HepG2 (cell line): ENCODE data around the gene SGCE. TPM values are rescaled to one million over a fixed set of nuclear protein-coding genes. Genes with fewer than 3 reads are reported as not detected.

Experiments
- ADNP ChIP-seq: sonication (generic); formaldehyde crosslinking; IDR thresholded peaks from 2 replicates; pipeline ENCODE4 v1.4.0; 2020; ENCODE audit warnings: missing genetic modification reagents
- ATRX ChIP-seq: sonication (generic); formaldehyde crosslinking; IDR thresholded peaks from 2 replicates; pipeline ENCODE4 v1.4.0; 2020; ENCODE audit warnings: missing genetic modification reagents, borderline replicate concordance
- CENPT ChIP-seq: sonication (generic); formaldehyde crosslinking; IDR thresholded peaks from 2 replicates; pipeline ENCODE4 v1.8.0; 2022; ENCODE audit warnings: low read depth, mild to moderate bottlenecking, moderate library complexity, missing genetic modification reagents
- CHCHD3 ChIP-seq: sonication (generic); formaldehyde crosslinking; IDR thresholded peaks from 2 replicates; pipeline ENCODE4 v1.8.0; 2022; ENCODE audit warnings: mild to moderate bottlenecking, missing genetic modification reagents, moderate library complexity
- KLF15 ChIP-seq: sonication (generic); formaldehyde crosslinking; IDR thresholded peaks from 2 replicates; pipeline ENCODE4 v1.8.1; 2023; ENCODE audit warnings: borderline replicate concordance, mild to moderate bottlenecking, inconsistent platforms, missing genetic modification reagents, mixed read lengths
- NFE2 ChIP-seq: sonication (generic); formaldehyde crosslinking; IDR thresholded peaks from 2 replicates; pipeline ENCODE4 v1.4.0; 2020; ENCODE audit warnings: missing genetic modification reagents
- NR2F2 ChIP-seq: IDR thresholded peaks from 2 replicates; pipeline ENCODE4 v1.6.1; 2012; ENCODE audit warnings: low read depth, inconsistent platforms, borderline replicate concordance
- PCBP1 ChIP-seq: fragments of 200-400 bp; formaldehyde crosslinking; IDR thresholded peaks from 2 replicates; pipeline ENCODE4 v1.6.1; 2017; ENCODE audit warnings: mild to moderate bottlenecking, low read depth, low read length, borderline replicate concordance
- SALL2 ChIP-seq: sonication (generic); formaldehyde crosslinking; IDR thresholded peaks from 2 replicates; pipeline ENCODE4 v1.8.1; 2023; ENCODE audit warnings: mild to moderate bottlenecking, missing genetic modification reagents, inconsistent platforms
- SNRNP70 ChIP-seq: fragments of 200-400 bp; formaldehyde crosslinking; IDR thresholded peaks from 2 replicates; pipeline ENCODE4 v1.6.1; 2017; ENCODE audit warnings: mild to moderate bottlenecking, low read depth, low read length, moderate library complexity
- TCF7L2 ChIP-seq: IDR thresholded peaks from 2 replicates; pipeline ENCODE4 v1.6.1; 2011; ENCODE audit warnings: mild to moderate bottlenecking, low read depth, low read length, moderate library complexity
- ZFP36 ChIP-seq: fragments of 150-350 bp; IDR thresholded peaks from 2 replicates; pipeline ENCODE4 v1.6.1; 2018; ENCODE audit warnings: borderline replicate concordance, low read length, low read depth; ENCODE audit not compliant: partially characterized antibody
- ZKSCAN1 ChIP-seq: fragments of 150-350 bp; IDR thresholded peaks from 2 replicates; pipeline ENCODE4 v1.6.1; 2014; ENCODE audit warnings: low read length
- ZNF761 ChIP-seq: sonication (generic); formaldehyde crosslinking; conservative IDR thresholded peaks from 2 replicates; pipeline ENCODE4 v1.4.0; 2020; ENCODE audit warnings: mild to moderate bottlenecking, missing genetic modification reagents
- ZNF768 ChIP-seq: sonication (generic); formaldehyde crosslinking; IDR thresholded peaks from 2 replicates; pipeline ENCODE4 v1.4.0; 2020; ENCODE audit warnings: missing genetic modification reagents
- ZSCAN25 ChIP-seq: sonication (generic); formaldehyde crosslinking; IDR thresholded peaks from 2 replicates; pipeline ENCODE4 v1.8.0; 2022; ENCODE audit warnings: mild to moderate bottlenecking, missing genetic modification reagents
- polyA plus RNA-seq, 8 experiments: library from polyadenylated mRNA; depleted of rRNA in 3 of 8; stranded (reverse) in 7 of 8; unstranded in 1 of 8; fragments of >200 nt; fragmentation: Illumina TruSeq in 4 of 8; extraction: Trizol in 4 of 8; gene quantifications; 2 replicates each; pipeline versions ENCODE4 v1.2.1 to v1.2.3, GENCODE V29; 2011 to 2016; ENCODE audit warnings: low read depth in 4 of 8, missing spikeins in 1 of 8, mixed read lengths in 1 of 8; ENCODE audit not compliant: insufficient read depth in 1 of 8
- total RNA-seq, 5 experiments: library from RNA; depleted of rRNA; stranded (reverse); fragments of >200 nt; fragmentation: Illumina TruSeq; extraction: Trizol; gene quantifications; 2 replicates each; pipeline ENCODE4 v1.2.3, GENCODE V29; 2016; ENCODE audit warnings: low read depth in 1 of 5
- TF ChIP-seq, protein P1 (sequence below): sonication (generic); formaldehyde crosslinking; IDR thresholded peaks from 2 replicates; pipeline ENCODE4 v1.8.0; 2022; ENCODE audit warnings: low read depth, missing genetic modification reagents
- TF ChIP-seq, protein P2 (sequence below): sonication (generic); formaldehyde crosslinking; IDR thresholded peaks from 2 replicates; pipeline ENCODE4 v1.5.0; 2020; ENCODE audit warnings: mild to moderate bottlenecking, missing genetic modification reagents
- TF ChIP-seq, protein P3 (sequence below): sonication (generic); formaldehyde crosslinking; conservative IDR thresholded peaks from 2 replicates; pipeline ENCODE4 v1.8.0; 2022; ENCODE audit warnings: missing genetic modification reagents
- TF ChIP-seq, protein P4 (sequence below): sonication (generic); formaldehyde crosslinking; IDR thresholded peaks from 2 replicates; pipeline ENCODE4 v1.4.0; 2020; ENCODE audit warnings: missing genetic modification reagents
- TF ChIP-seq, protein P5 (sequence below): sonication (generic); formaldehyde crosslinking; conservative IDR thresholded peaks from 2 replicates; pipeline ENCODE4 v1.4.0; 2020; ENCODE audit warnings: mild to moderate bottlenecking, missing genetic modification reagents, moderate library complexity

Gene SGCE
- total and polyA plus RNA-seq, 2 of the 13 experiments (the other 11 are each of a cell fraction or from before 2014, with no cell fraction given), result 52.3 to 71.1 TPM

DNA sequence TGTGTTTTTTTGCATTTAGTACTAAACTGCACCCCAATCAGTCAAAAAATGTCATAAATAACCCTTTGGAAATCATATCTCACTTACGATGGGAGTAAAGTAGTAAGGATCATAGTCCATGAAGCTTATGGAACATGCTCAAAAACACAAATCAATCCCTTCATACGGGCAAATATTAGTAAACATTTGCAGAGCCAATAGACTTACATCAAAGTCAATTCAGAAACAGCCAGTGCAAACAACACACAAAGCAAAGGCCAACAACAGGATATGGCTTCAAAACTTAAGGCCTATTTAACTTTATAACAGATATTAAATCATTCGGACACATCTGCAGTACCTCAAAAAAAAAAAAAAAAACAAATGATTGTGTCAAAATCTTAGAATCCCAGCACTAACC is 32.1 kb downstream of the SGCE start (continued):
- TF ChIP-seq, protein P1, sequence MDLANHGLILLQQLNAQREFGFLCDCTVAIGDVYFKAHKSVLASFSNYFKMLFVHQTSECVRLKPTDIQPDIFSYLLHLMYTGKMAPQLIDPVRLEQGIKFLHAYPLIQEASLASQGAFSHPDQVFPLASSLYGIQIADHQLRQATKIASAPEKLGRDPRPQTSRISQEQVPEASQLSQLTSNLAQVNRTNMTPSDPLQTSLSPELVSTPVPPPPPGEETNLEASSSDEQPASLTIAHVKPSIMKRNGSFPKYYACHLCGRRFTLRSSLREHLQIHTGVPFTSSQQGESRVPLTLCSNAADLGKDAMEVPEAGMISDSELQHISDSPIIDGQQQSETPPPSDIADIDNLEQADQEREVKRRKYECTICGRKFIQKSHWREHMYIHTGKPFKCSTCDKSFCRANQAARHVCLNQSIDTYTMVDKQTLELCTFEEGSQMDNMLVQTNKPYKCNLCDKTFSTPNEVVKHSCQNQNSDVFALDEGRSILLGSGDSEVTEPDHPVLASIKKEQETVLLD (CRISPR knock-in tag), result no peak
- no peak for TF ChIP-seq ZNF761
- TF ChIP-seq ZKSCAN1, result no peak
- TF ChIP-seq, protein P2, sequence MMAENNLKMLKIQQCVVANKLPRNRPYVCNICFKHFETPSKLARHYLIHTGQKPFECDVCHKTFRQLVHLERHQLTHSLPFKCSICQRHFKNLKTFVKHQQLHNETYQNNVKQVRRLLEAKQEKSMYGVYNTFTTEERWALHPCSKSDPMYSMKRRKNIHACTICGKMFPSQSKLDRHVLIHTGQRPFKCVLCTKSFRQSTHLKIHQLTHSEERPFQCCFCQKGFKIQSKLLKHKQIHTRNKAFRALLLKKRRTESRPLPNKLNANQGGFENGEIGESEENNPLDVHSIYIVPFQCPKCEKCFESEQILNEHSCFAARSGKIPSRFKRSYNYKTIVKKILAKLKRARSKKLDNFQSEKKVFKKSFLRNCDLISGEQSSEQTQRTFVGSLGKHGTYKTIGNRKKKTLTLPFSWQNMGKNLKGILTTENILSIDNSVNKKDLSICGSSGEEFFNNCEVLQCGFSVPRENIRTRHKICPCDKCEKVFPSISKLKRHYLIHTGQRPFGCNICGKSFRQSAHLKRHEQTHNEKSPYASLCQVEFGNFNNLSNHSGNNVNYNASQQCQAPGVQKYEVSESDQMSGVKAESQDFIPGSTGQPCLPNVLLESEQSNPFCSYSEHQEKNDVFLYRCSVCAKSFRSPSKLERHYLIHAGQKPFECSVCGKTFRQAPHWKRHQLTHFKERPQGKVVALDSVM (CRISPR knock-in tag), result no peak
- TF ChIP-seq, protein P3, sequence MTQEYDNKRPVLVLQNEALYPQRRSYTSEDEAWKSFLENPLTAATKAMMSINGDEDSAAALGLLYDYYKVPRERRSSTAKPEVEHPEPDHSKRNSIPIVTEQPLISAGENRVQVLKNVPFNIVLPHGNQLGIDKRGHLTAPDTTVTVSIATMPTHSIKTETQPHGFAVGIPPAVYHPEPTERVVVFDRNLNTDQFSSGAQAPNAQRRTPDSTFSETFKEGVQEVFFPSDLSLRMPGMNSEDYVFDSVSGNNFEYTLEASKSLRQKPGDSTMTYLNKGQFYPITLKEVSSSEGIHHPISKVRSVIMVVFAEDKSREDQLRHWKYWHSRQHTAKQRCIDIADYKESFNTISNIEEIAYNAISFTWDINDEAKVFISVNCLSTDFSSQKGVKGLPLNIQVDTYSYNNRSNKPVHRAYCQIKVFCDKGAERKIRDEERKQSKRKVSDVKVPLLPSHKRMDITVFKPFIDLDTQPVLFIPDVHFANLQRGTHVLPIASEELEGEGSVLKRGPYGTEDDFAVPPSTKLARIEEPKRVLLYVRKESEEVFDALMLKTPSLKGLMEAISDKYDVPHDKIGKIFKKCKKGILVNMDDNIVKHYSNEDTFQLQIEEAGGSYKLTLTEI (CRISPR knock-in tag), result no peak
- TF ChIP-seq, protein P4, sequence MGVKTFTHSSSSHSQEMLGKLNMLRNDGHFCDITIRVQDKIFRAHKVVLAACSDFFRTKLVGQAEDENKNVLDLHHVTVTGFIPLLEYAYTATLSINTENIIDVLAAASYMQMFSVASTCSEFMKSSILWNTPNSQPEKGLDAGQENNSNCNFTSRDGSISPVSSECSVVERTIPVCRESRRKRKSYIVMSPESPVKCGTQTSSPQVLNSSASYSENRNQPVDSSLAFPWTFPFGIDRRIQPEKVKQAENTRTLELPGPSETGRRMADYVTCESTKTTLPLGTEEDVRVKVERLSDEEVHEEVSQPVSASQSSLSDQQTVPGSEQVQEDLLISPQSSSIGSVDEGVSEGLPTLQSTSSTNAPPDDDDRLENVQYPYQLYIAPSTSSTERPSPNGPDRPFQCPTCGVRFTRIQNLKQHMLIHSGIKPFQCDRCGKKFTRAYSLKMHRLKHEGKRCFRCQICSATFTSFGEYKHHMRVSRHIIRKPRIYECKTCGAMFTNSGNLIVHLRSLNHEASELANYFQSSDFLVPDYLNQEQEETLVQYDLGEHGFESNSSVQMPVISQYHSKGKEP (CRISPR knock-in tag), result no peak
- TF ChIP-seq, protein P5, sequence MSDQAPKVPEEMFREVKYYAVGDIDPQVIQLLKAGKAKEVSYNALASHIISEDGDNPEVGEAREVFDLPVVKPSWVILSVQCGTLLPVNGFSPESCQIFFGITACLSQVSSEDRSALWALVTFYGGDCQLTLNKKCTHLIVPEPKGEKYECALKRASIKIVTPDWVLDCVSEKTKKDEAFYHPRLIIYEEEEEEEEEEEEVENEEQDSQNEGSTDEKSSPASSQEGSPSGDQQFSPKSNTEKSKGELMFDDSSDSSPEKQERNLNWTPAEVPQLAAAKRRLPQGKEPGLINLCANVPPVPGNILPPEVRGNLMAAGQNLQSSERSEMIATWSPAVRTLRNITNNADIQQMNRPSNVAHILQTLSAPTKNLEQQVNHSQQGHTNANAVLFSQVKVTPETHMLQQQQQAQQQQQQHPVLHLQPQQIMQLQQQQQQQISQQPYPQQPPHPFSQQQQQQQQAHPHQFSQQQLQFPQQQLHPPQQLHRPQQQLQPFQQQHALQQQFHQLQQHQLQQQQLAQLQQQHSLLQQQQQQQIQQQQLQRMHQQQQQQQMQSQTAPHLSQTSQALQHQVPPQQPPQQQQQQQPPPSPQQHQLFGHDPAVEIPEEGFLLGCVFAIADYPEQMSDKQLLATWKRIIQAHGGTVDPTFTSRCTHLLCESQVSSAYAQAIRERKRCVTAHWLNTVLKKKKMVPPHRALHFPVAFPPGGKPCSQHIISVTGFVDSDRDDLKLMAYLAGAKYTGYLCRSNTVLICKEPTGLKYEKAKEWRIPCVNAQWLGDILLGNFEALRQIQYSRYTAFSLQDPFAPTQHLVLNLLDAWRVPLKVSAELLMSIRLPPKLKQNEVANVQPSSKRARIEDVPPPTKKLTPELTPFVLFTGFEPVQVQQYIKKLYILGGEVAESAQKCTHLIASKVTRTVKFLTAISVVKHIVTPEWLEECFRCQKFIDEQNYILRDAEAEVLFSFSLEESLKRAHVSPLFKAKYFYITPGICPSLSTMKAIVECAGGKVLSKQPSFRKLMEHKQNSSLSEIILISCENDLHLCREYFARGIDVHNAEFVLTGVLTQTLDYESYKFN (CRISPR knock-in tag), result peak; percentile 97
- no peak for TF ChIP-seq NFE2 (CRISPR knock-in tag)
- TF ChIP-seq KLF15 (CRISPR knock-in tag), result no peak
- TF ChIP-seq ADNP (CRISPR knock-in tag), result no peak
- TF ChIP-seq ZNF768 (CRISPR knock-in tag), result no peak
- TF ChIP-seq NR2F2, result peak; percentile 82
- TF ChIP-seq ATRX (CRISPR knock-in tag), result no peak
- no peak for TF ChIP-seq CHCHD3 (CRISPR knock-in tag)
- TF ChIP-seq TCF7L2, result no peak
- no peak for TF ChIP-seq SALL2 (CRISPR knock-in tag)
- TF ChIP-seq PCBP1, result no peak
- TF ChIP-seq SNRNP70, result no peak
- no peak for TF ChIP-seq ZFP36
- no peak for TF ChIP-seq ZSCAN25
- TF ChIP-seq CENPT, result no peak
